Parathyroid adenoma (tissue), 2 donors: ENCODE data around the gene WWOX.

Experiments used
- H2AFZ ChIP-seq: fragments of 300-600 bp; sonication (generic); one replicate; pipeline ENCODE4 v1.7.0; 2017; ENCODE audit warnings: antibody characterized with exemption, mild to moderate bottlenecking
- H3K27ac ChIP-seq: fragments of 300-600 bp; sonication (generic); one replicate; pipeline ENCODE4 v1.7.0; 2017
- H3K27me3 ChIP-seq: fragments of 300-600 bp; sonication (generic); one replicate; pipeline ENCODE4 v1.7.0; 2017; ENCODE audit warnings: low read length; ENCODE audit not compliant: control insufficient read depth, insufficient read depth
- H3K36me3 ChIP-seq: fragments of 300-600 bp; sonication (generic); one replicate; pipeline ENCODE4 v1.7.0; 2017; ENCODE audit warnings: low read length; ENCODE audit not compliant: control insufficient read depth, insufficient read depth
- H3K4me1 ChIP-seq: fragments of 300-600 bp; sonication (generic); one replicate; pipeline ENCODE4 v1.7.0; 2017; ENCODE audit warnings: control low read depth
- H3K4me2 ChIP-seq: fragments of 300-600 bp; sonication (generic); one replicate; pipeline ENCODE4 v1.7.0; 2017; ENCODE audit warnings: low read length
- H3K4me3 ChIP-seq: fragments of 300-600 bp; sonication (generic); one replicate; pipeline ENCODE4 v1.7.0; 2017; ENCODE audit warnings: low read depth, low read length
- H3K79me2 ChIP-seq: fragments of 300-600 bp; sonication (generic); one replicate; pipeline ENCODE4 v1.7.0; 2017; ENCODE audit warnings: control low read depth
- H3K9ac ChIP-seq: fragments of 300-600 bp; sonication (generic); one replicate; pipeline ENCODE4 v1.7.0; 2017; ENCODE audit warnings: mild to moderate bottlenecking
- H3K9me3 ChIP-seq: fragments of 300-600 bp; sonication (generic); one replicate; pipeline ENCODE4 v1.7.0; 2017; ENCODE audit warnings: low read length; ENCODE audit not compliant: control insufficient read depth
- CTCF ChIP-seq: fragments of 300-600 bp; sonication (generic); IDR thresholded peaks from one replicate; pipeline ENCODE4 v1.7.0; 2017; ENCODE audit warnings: antibody characterized with exemption, mild to moderate bottlenecking
- donor health status: primary hyperparathyroidism.

WWOX gene

GRCh38 chr16:78227855-78228254 lies 128.4 kb downstream of the WWOX start:
- no peak overlapping the region for H2AFZ ChIP-seq
- H3K4me3 ChIP-seq: no peak overlapping the region
- no peaks in the 10 kb centered on the region for H3K4me1 ChIP-seq
- no peaks in the 10 kb centered on the region for H3K36me3 ChIP-seq
- no peak for TF ChIP-seq CTCF
- no peaks in the 10 kb centered on the region for H3K27me3 ChIP-seq
- no peak overlapping the region for H3K4me2 ChIP-seq
- no peaks in the 10 kb centered on the region for H3K79me2 ChIP-seq
- H3K9ac ChIP-seq: no peak overlapping the region
- no peak overlapping the region for H3K27ac ChIP-seq
- no peaks in the 10 kb centered on the region for H3K9me3 ChIP-seq

- Histone ChIP-seq H3K9ac (no peak overlapping the region), H2AFZ (no peak overlapping the region), H3K27ac (no peak overlapping the region), H3K4me1 (no peaks in the 10 kb centered on the region), H3K9me3 (no peaks in the 10 kb centered on the region), H3K36me3 (no peaks in the 10 kb centered on the region), H3K4me2 (no peak overlapping the region), H3K79me2 (no peaks in the 10 kb centered on the region), H3K4me3 (no peak overlapping the region), H3K27me3 (no peaks in the 10 kb centered on the region)
- no peak for TF ChIP-seq CTCF
Observed at GRCh38 chr16:78228704-78229103, 129.2 kb downstream of the WWOX start.

- Histone ChIP-seq H3K9me3 (no peaks in the 10 kb centered on the region), H3K4me1 (no peaks in the 10 kb centered on the region), H3K27me3 (no peaks in the 10 kb centered on the region), H3K79me2 (peaks cover 3% of the 10 kb centered on the region), H3K36me3 (no peaks in the 10 kb centered on the region), H3K4me2 (no peak overlapping the region), H3K27ac (no peak overlapping the region), H2AFZ (no peak overlapping the region), H3K9ac (no peak overlapping the region), H3K4me3 (no peak overlapping the region)
- no peak for TF ChIP-seq CTCF
Observed at GRCh38 chr16:78230832-78231231, 131.4 kb downstream of the WWOX start.

- Histone ChIP-seq H3K9me3 (no peaks in the 10 kb centered on the region), H3K4me1 (no peaks in the 10 kb centered on the region), H3K79me2 (peaks cover 6% of the 10 kb centered on the region), H3K9ac (no peak overlapping the region), H3K4me2 (no peak overlapping the region), H3K36me3 (no peaks in the 10 kb centered on the region), H2AFZ (no peak overlapping the region), H3K27ac (no peak overlapping the region), H3K4me3 (no peak overlapping the region), H3K27me3 (no peaks in the 10 kb centered on the region)
- TF ChIP-seq CTCF: peak; percentile 96
Observed at GRCh38 chr16:78235168-78235800, 135.8 kb downstream of the WWOX start.

GRCh38 chr16:78235876-78236275 lies 136.4 kb downstream of the WWOX start:
- no peak overlapping the region for H3K27ac ChIP-seq
- H2AFZ ChIP-seq: no peak overlapping the region
- H3K36me3 ChIP-seq: no peaks in the 10 kb centered on the region
- H3K27me3 ChIP-seq: no peaks in the 10 kb centered on the region
- no peaks in the 10 kb centered on the region for H3K9me3 ChIP-seq
- peaks cover 10% of the 10 kb centered on the region for H3K79me2 ChIP-seq
- no peak overlapping the region for H3K4me2 ChIP-seq
- no peaks in the 10 kb centered on the region for H3K4me1 ChIP-seq
- no peak overlapping the region for H3K4me3 ChIP-seq
- no peak for TF ChIP-seq CTCF
- no peak overlapping the region for H3K9ac ChIP-seq
